Body of pancreas (tissue), 4 donors: ENCODE data around the gene PDE4D. TPM values are rescaled to one million over a fixed set of nuclear protein-coding genes. Genes with fewer than 3 reads are reported as not detected.

Source experiments
- ATAC-seq: fragments of 150-250 bp; one replicate; pipeline ENCODE4 v1.9.1; 2016
- DNase-seq, 4 donors: peaks; one replicate each; pipeline ENCODE4 v3.0.0-alpha.2; 2019
- H3K27ac ChIP-seq, 4 donors: fragments of 200-600 bp; sonication (generic); 1 replicate in 3 of 4; 2 replicates in 1 of 4; pipeline versions ENCODE4 v1.5.1 to v1.6.1; 2016 to 2019; ENCODE audit warnings: mild to moderate bottlenecking in 1 of 4, mixed read lengths in 1 of 4, moderate library complexity in 1 of 4
- H3K27me3 ChIP-seq, 2 donors: fragments of 200-600 bp; sonication (generic); one replicate each; pipeline ENCODE4 v1.6.0; 2016; ENCODE audit warnings: mild to moderate bottlenecking in 1 of 2
- H3K36me3 ChIP-seq, 2 donors: fragments of 200-600 bp; sonication (generic); replicated peaks in 1 of 2; 2 replicates each; pipeline ENCODE4 v1.5.1; 2016; ENCODE audit warnings: low read depth in 2 of 2; ENCODE audit not compliant: insufficient read depth in 1 of 2
- H3K4me1 ChIP-seq: fragments of 200-600 bp; sonication (generic); one replicate; pipeline ENCODE4 v1.6.0; 2016
- H3K4me3 ChIP-seq, 2 donors: fragments of 200-600 bp; sonication (generic); 1 replicate in 1 of 2; 2 replicates in 1 of 2; pipeline ENCODE4 v1.5.1; 2016 to 2019
- H3K9me3 ChIP-seq, 3 donors: fragments of 200-600 bp; sonication (generic); 1 replicate in 2 of 3; 2 replicates in 1 of 3; pipeline ENCODE4 v1.5.1; 2016
- POLR2A ChIP-seq, 3 donors: fragments of 450-650 bp; IDR thresholded peaks; one replicate each; pipeline ENCODE4 v1.6.1; 2016; ENCODE audit warnings: antibody characterized with exemption in 3 of 3, mild to moderate bottlenecking in 2 of 3
- WGBS, 2 donors: methylation state at CpG; one replicate each; pipeline ENCODE4 v1.1.5; 2017; 5-methylcytosine and 5-hydroxymethylcytosine counted together
- intact Hi-C: fragments of 100-400 bp; cut with DNase I; formaldehyde crosslinking; loops from one replicate; pipeline ENCODE4 v1.15.1; 2023
- total RNA-seq, 2 donors: library from RNA; depleted of rRNA; stranded (reverse); fragments of >200 nt; gene quantifications; one replicate each; pipeline ENCODE4 v1.1.0, GENCODE V29; 2016
- TF ChIP-seq, protein P1 (sequence below), 7 experiments: fragments of 450-650 bp in 4 of 7; fragments of 200-600 bp in 3 of 7; sonication (generic) in 3 of 7; IDR thresholded peaks; one replicate each; pipeline ENCODE4 v1.5.1; 2016 to 2019; ENCODE audit warnings: antibody characterized with exemption in 7 of 7

PDE4D gene
- total RNA-seq, 2 donors from 2014 or later = 8.6 to 9.2 TPM

DNA sequence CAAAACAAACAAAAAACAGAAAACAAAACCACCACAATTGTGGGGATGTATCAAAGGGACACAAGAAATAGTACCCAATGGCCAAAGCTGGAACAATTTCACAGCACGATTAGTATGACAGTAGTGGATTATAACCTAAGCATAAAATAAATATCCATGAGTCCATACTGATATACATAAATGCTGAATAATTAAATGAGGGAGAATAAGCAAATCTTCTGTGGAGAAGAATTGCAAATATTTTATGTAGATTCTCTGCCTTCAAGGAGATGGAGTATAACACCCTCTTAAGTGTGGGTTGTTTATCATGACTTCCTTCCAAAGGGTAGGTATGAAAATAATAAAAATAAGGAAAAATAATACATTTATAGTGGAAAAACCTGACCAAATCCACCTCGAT, 325.4 kb downstream of the PDE4D start:
- no peaks in the 10 kb centered on the region for H3K36me3 ChIP-seq
- 72 to 87% methylated on average over 2 of the region's 2 CpGs for WGBS, 2 donors
- no peak overlapping the region for H3K27ac ChIP-seq

DNA sequence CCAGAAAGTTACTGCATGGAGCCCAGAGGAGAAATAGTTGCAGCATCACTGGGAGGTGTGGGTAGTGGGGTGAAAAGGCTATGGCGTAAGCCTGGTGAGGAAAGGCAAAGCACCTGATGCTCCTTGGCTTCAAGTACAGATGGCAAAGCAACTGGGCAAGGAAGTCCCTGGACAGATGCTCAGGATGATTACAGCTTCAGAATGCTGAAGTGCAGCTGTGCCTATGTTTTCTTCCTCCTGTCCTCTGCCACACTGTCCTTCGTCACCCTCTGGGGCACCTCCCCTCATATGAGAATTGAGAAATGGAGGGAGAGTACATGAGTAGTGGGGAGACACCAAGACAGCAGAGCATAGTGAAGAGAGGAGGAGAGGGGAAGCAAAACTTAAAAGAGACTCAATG, 328.0 kb downstream of the PDE4D start:
- Histone ChIP-seq H3K27me3 (no peaks in the 10 kb centered on the region), H3K4me1 (peaks cover 10% of the 10 kb centered on the region), H3K27ac (no peak overlapping the region), H3K4me3 (no peak overlapping the region), H3K36me3 (no peaks in the 10 kb centered on the region), H3K9me3 (no peaks in the 10 kb centered on the region)
- 79 to 98% methylated on average over 2 of the region's 2 CpGs for WGBS, 2 donors
- intact Hi-C loops = no loop called here
- DNase-seq (no peak), ATAC-seq (no peak)
- TF ChIP-seq, protein P1, sequence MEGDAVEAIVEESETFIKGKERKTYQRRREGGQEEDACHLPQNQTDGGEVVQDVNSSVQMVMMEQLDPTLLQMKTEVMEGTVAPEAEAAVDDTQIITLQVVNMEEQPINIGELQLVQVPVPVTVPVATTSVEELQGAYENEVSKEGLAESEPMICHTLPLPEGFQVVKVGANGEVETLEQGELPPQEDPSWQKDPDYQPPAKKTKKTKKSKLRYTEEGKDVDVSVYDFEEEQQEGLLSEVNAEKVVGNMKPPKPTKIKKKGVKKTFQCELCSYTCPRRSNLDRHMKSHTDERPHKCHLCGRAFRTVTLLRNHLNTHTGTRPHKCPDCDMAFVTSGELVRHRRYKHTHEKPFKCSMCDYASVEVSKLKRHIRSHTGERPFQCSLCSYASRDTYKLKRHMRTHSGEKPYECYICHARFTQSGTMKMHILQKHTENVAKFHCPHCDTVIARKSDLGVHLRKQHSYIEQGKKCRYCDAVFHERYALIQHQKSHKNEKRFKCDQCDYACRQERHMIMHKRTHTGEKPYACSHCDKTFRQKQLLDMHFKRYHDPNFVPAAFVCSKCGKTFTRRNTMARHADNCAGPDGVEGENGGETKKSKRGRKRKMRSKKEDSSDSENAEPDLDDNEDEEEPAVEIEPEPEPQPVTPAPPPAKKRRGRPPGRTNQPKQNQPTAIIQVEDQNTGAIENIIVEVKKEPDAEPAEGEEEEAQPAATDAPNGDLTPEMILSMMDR (IDR thresholded peaks at IDR 0.05) = no peak
- no peak for TF ChIP-seq POLR2A (IDR thresholded peaks at IDR 0.05)

More for the DNA sequence above, 325.4 kb downstream of the PDE4D start:
- DNase-seq (no peak), ATAC-seq (no peak)
- intact Hi-C loops = no loop called here
- H3K4me1 ChIP-seq = peaks cover 2% of the 10 kb centered on the region
- TF ChIP-seq POLR2A (IDR thresholded peaks at IDR 0.05) = no peak
- TF ChIP-seq, protein P1 (IDR thresholded peaks at IDR 0.05) = no peak
- H3K4me3 ChIP-seq = no peak overlapping the region
- H3K27me3 ChIP-seq = no peaks in the 10 kb centered on the region
- H3K9me3 ChIP-seq = no peaks in the 10 kb centered on the region

DNA sequence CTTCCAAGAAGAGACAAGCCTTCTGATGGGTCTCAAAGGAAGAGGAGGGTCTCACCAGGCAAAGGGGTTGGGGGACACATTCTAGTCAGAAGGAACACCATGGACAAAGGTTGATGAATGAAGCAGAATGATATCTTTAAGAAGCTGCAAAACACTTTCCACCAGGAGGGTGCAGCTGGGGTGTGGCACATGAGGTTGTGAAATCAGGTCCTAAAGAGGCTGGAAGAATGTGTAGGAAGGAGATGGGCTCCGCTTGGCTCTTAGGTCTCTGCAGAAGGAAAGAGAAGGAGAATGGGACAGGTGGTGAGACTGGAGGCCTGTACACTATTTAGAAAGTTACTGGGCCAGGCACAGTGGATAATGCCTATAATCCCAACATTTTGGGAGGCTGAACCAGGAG, 328.6 kb downstream of the PDE4D start:
- H3K27ac ChIP-seq = no peak overlapping the region
- intact Hi-C loops = no loop called here
- H3K4me3 ChIP-seq = no peak overlapping the region
- H3K36me3 ChIP-seq = no peaks in the 10 kb centered on the region
- TF ChIP-seq, protein P1 (IDR thresholded peaks at IDR 0.05) = no peak
- no peak for TF ChIP-seq POLR2A (IDR thresholded peaks at IDR 0.05)
- no peaks in the 10 kb centered on the region for H3K27me3 ChIP-seq
- H3K4me1 ChIP-seq = peaks cover 13% of the 10 kb centered on the region
- H3K9me3 ChIP-seq = no peaks in the 10 kb centered on the region
- WGBS, 2 donors = 87 to 100% methylated on average over 1 of the region's 1 CpG
- ATAC-seq (no peak), DNase-seq (no peak)

DNA sequence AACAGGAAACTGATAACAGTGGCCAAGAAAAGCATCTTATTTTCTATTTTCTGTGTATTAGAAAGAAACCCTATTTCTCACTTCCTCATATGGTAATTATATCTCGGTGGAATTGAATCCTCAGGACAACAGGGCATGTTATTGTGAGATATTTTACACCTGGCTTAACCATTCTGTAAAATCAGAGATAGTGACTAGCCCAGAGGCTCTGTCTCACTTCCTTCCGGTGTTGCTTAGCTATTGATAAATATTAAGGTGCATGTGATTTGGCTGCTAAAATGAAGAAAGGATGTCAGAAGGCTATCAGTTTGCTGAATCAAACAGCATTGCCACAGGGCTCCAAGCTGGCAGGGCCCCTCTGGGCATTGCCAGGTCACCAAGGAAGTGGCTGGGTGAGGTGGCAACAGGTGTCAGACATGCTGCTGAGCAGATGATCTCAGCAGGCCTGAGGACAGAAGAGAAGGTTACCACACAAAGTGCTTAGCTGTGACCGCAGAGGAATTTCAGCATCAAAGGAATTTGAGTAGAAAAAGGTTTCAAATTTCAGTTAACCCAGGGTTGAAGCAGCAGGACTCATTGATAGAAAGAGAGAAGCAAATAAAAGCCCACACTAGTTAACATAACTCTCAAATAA, 330.7 kb downstream of the PDE4D start:
- Histone ChIP-seq H3K27me3 (no peaks in the 10 kb centered on the region), H3K4me1 (peaks cover 13% of the 10 kb centered on the region), H3K9me3 (no peaks in the 10 kb centered on the region), H3K27ac (peak overlapping the region in 2 of 4 donors; percentile 31 to 53), H3K36me3 (no peaks in the 10 kb centered on the region), H3K4me3 (no peak overlapping the region)
- DNase-seq (peak; percentile 25 to 77 (median 60)), ATAC-seq (peak; percentile 71)
- WGBS, 2 donors = 10 to 14% methylated on average over 3 of the region's 3 CpGs
- intact Hi-C loops = no loop called here
- TF ChIP-seq, protein P1 (IDR thresholded peaks at IDR 0.05) = no peak
- TF ChIP-seq POLR2A (IDR thresholded peaks at IDR 0.05) = no peak

DNA sequence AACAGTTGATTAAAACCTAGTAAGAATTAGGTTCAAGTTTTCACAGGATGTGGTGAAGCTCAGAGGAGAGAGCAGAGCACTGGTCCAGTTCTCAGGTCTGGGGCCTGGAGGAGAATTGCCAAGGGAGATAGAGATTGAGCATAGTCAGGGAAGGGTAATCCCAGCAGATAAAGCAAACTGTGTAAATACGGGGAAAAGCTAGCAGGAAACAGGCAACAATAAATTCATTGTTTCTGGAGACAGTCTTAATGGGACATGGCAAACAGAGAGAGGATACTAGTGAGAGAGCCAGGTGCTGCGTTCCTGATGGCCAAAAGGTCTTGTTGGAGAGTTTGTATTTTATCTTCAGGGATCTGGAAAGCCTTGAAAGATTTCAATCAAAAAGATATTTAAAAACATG, 333.0 kb downstream of the PDE4D start:
- Histone ChIP-seq H3K27ac (no peak overlapping the region), H3K4me1 (peaks cover 13% of the 10 kb centered on the region), H3K9me3 (no peaks in the 10 kb centered on the region), H3K4me3 (no peak overlapping the region), H3K27me3 (no peaks in the 10 kb centered on the region), H3K36me3 (no peaks in the 10 kb centered on the region)
- intact Hi-C loops = no loop called here
- TF ChIP-seq, protein P1 (IDR thresholded peaks at IDR 0.05) = no peak
- no peak for TF ChIP-seq POLR2A (IDR thresholded peaks at IDR 0.05)
- no peak for DNase-seq
- 50 to 53% methylated on average over 2 of the region's 2 CpGs for WGBS, 2 donors
- no peak for ATAC-seq
